A549 (cell line): ENCODE data around the gene NGLY1.

Source experiments
- CHD2 ChIP-seq: fragments of 150-350 bp; IDR thresholded peaks from 2 replicates; pipeline ENCODE4 v1.6.1; 2014; ENCODE audit warnings: low read length; ENCODE audit not compliant: partially characterized antibody
- CHD4 ChIP-seq: fragments of 200-600 bp; sonication (generic); IDR thresholded peaks from 2 replicates; pipeline ENCODE4 v1.6.1; 2016; ENCODE audit warnings: antibody characterized with exemption, mild to moderate bottlenecking, borderline replicate concordance
- CTCF ChIP-seq: fragments of >200 bp; sonication (Bioruptor Twin); formaldehyde crosslinking; IDR thresholded peaks from 3 replicates; pipeline ENCODE4 v1.5.1; 2016
- EP300 ChIP-seq, 2 experiments: fragments of >200 bp; sonication (Bioruptor Twin); formaldehyde crosslinking; IDR thresholded peaks; 2 replicates in 1 of 2; 3 replicates in 1 of 2; pipeline ENCODE4 v1.6.1; 2016 to 2017
- FOSB ChIP-seq: fragments of 250-450 bp; sonication (Bioruptor Pico); IDR thresholded peaks from 2 replicates; pipeline ENCODE4 v1.5.0; 2020; ENCODE audit warnings: mild to moderate bottlenecking, moderate library complexity
- KDM1A ChIP-seq: fragments of 200-600 bp; sonication (generic); IDR thresholded peaks from 2 replicates; pipeline ENCODE4 v1.6.1; 2016; ENCODE audit warnings: low read depth, mild to moderate bottlenecking
- MAFK ChIP-seq: fragments of 450-650 bp; IDR thresholded peaks from 2 replicates; pipeline ENCODE4 v1.6.1; 2014; ENCODE audit not compliant: partially characterized antibody
- MAX ChIP-seq: IDR thresholded peaks from 2 replicates; pipeline ENCODE4 v1.6.1; 2012
- NR3C1 ChIP-seq: fragments of >200 bp; sonication (Bioruptor Twin); formaldehyde crosslinking; IDR thresholded peaks from 3 replicates; pipeline ENCODE4 v1.6.1; 2017
- POLR2A ChIP-seq: IDR thresholded peaks from 2 replicates; pipeline ENCODE4 v1.6.1; 2012; ENCODE audit warnings: mild to moderate bottlenecking, low read length
- TF ChIP-seq, protein P1 (sequence below): fragments of 450-650 bp; IDR thresholded peaks from 2 replicates; pipeline ENCODE4 v1.6.1; 2014; ENCODE audit warnings: antibody characterized with exemption

DNA sequence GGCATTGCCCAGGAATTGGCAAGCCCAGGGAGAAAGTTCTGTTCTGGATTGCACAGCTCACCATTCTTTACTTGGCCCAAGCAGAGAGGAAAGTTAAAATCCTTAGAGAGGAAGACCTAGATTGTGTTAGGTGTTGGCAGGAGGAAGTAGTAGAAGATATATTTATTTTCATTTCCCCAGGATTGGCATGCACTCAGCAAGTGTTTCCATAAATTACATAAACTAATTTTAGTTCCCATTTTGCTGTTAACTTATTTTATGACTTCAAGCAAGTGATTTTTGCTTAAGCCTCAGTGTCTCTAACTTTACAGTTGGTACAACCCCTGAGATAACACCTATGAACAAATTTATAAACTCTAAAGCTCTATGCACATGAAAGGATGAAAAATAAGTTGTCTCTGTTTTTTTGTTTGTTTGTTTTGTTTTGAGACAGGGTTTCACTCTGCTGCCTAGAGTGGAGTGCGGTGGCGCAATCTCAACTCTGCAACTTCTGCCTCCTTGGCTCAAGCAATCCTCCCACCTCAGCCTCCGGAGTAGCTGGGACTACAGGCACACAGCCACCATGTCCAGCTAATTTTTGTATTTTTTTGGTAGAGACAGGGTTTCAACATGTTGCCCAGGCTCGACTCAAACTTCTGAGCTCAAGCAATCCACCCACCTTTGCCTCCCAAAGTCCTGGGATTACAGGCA, 87.4 kb downstream of the NGLY1 start:
- TF ChIP-seq CHD2, result no peak
- TF ChIP-seq POLR2A, result no peak
- no peak for TF ChIP-seq EP300 (IDR thresholded peaks at IDR 0.05)
- TF ChIP-seq KDM1A, result no peak
- TF ChIP-seq, protein P1, sequence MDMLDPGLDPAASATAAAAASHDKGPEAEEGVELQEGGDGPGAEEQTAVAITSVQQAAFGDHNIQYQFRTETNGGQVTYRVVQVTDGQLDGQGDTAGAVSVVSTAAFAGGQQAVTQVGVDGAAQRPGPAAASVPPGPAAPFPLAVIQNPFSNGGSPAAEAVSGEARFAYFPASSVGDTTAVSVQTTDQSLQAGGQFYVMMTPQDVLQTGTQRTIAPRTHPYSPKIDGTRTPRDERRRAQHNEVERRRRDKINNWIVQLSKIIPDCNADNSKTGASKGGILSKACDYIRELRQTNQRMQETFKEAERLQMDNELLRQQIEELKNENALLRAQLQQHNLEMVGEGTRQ, result no peak
- no peak for TF ChIP-seq CTCF
- no peak for TF ChIP-seq CHD4
- no peak for TF ChIP-seq MAFK
- no peak for TF ChIP-seq NR3C1
- no peak for TF ChIP-seq MAX
- no peak for TF ChIP-seq FOSB (CRISPR knock-in tag)
